GM20431 (cell line): ENCODE results near the gene SPIN3.
"Not testable (repeated sequence)": the region's sequence is repeated elsewhere in the genome, so short reads cannot be mapped to it uniquely, and the experiment has no call there.

Experiments used
- in situ Hi-C: fragments of 300-500 bp; cut with MseI, MboI; formaldehyde crosslinking; loops from one replicate; pipeline ENCODE4 v1.15.0; 2020; ENCODE audit warnings: low sequenced_read_pairs; ENCODE audit not compliant: unreplicated experiment

SPIN3 gene

GRCh38 chrX:56995271-56995994 is at the start of gene SPIN3:
TSS of gene SPIN3 (minus strand) at chrX:56995541. CDS start at chrX:56994947, 594 bp downstream.
- in situ Hi-C loops, result loop anchor here (25.0 kb wide), 1 partner anchor 183 kb away; no protein-coding TSS in a partner anchor

GRCh38 chrX:57044245-57044644 is 48.9 kb upstream of the SPIN3 start:
- in situ Hi-C loops, result no loop called here

GRCh38 chrX:57037265-57037664 is 41.9 kb upstream of the SPIN3 start:
- in situ Hi-C loops, result not testable (repeated sequence)

- in situ Hi-C loops, result loop anchor here (25.0 kb wide), 1 partner anchor 182 kb away; no protein-coding TSS in a partner anchor
Observed at GRCh38 chrX:56994375-56995270, 718 bp downstream of the SPIN3 start.

- in situ Hi-C loops, result loop anchor here (25.0 kb wide), 1 partner anchor 175 kb away; no protein-coding TSS in a partner anchor
Observed at GRCh38 chrX:56987741-56988140, 7.6 kb downstream of the SPIN3 start.

GRCh38 chrX:56986138-56986537 is 9.2 kb downstream of the SPIN3 start:
- in situ Hi-C loops, result loop anchor here (25.0 kb wide), 1 partner anchor 174 kb away; no protein-coding TSS in a partner anchor

GRCh38 chrX:56978172-56978571 is 17.2 kb downstream of the SPIN3 start:
- in situ Hi-C loops, result loop anchor here (25.0 kb wide), 1 partner anchor 166 kb away; no protein-coding TSS in a partner anchor

- in situ Hi-C loops, result loop anchor here (25.0 kb wide), 1 partner anchor 163 kb away; no protein-coding TSS in a partner anchor
Observed at GRCh38 chrX:56975611-56976010, 19.7 kb downstream of the SPIN3 start.

GRCh38 chrX:56974408-56974807 is 20.9 kb downstream of the SPIN3 start:
- in situ Hi-C loops, result no loop called here

GRCh38 chrX:56969559-56969958 is 25.8 kb downstream of the SPIN3 start:
- in situ Hi-C loops, result no loop called here

- in situ Hi-C loops, result no loop called here
Observed at GRCh38 chrX:56968980-56969379, 26.4 kb downstream of the SPIN3 start.

- in situ Hi-C loops, result no loop called here
Observed at GRCh38 chrX:56963377-56963776, 32.0 kb downstream of the SPIN3 start.

- in situ Hi-C loops, result no loop called here
Observed at GRCh38 chrX:56947699-56948098, 47.6 kb downstream of the SPIN3 start.

- in situ Hi-C loops, result not testable (repeated sequence)
Observed at GRCh38 chrX:56946201-56946600, 49.1 kb downstream of the SPIN3 start.

- in situ Hi-C loops, result not testable (repeated sequence)
Observed at GRCh38 chrX:56945226-56945625, 50.1 kb downstream of the SPIN3 start.

- in situ Hi-C loops, result no loop called here
Observed at GRCh38 chrX:56943264-56943663, 52.1 kb downstream of the SPIN3 start.
